Measurements from ENCODE around the gene POU3F1.
A peak's percentile ranks its signal among the peaks of the same experiment; 100 is the strongest.

Gene POU3F1

DNA sequence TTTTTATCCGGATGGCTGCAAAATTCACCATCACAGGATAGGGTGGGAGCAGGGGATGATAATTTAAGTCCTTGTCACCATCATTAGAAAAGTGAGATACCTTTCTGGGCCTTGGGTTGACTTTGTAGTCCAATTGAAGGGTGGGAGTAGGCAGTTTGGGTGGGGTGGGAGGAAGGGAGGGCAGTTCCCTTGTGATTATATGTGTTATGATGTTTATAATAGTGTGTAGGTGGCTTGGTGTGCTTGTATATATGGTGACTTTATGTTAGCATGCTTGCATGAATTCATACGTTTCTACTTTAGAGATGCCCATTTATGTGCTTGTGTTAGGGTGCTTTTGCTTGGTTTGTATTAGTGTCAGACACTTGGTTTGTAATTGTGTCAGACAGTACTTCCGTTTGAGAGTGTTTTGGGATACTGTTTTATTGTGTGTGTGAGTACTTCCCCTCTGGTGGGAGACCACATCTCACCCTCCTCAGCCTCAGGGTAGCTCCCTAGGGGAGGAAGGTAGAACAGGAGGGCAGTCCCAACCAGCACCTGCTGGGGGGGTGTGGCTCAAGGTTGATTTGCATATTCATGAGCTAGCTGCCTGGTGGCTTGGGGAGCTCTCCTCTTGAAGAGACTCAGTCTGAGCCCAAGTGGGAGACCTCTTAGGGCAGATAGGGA lies 6.3 kb upstream of the POU3F1 start:
- Mint-ChIP-seq H3K4me3 (no peak overlapping the region), H3K27me3 (peaks cover 10% of the 10 kb centered on the region), H3K36me3 (ENCODE audit: insufficient read depth) (peaks cover 6% of the 10 kb centered on the region), H3K9me3 (no peaks in the 10 kb centered on the region), H3K27ac (ENCODE audit: low read depth) (peak overlapping the region; percentile 78), H3K4me1 (peaks cover 21% of the 10 kb centered on the region)
- DNase-seq (ENCODE audit: low spot score in 2 of 2) (peak in 1 of 2 donors; percentile 20), ATAC-seq (replicated peaks; ENCODE audit: extremely low read depth, poor library complexity, severe bottlenecking) (peak; percentile 88)

DNA sequence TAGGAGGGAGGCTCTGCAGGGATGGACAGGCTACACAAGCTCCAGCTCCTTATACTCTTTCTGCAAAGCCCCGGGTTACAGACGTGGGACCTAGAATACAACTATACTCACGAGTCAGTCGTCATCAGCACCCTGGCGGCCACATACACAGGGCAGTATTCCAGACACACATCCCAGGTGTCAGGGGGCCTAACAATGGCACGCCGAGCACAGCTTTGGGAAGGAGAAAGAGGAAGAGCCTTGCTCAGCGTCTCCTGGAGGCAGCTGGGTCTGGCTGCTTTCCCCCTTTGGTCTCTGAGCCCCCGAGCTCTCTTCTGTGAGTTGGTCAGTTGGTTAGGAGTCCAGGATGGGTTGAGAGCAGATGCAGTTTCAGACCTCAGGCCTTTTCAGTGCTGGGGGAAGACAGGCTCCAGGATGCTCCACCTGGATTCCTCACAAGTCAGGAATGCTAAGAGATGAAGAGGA lies 4.5 kb upstream of the POU3F1 start:
- ATAC-seq (replicated peaks; ENCODE audit: extremely low read depth, poor library complexity, severe bottlenecking), result no peak
- Mint-ChIP-seq H3K9me3 (no peaks in the 10 kb centered on the region), H3K36me3 (ENCODE audit: insufficient read depth) (peaks cover 9% of the 10 kb centered on the region), H3K4me3 (no peak overlapping the region), H3K27ac (ENCODE audit: low read depth) (no peak overlapping the region), H3K27me3 (peaks cover 10% of the 10 kb centered on the region), H3K4me1 (peaks cover 21% of the 10 kb centered on the region)
- DNase-seq (ENCODE audit: low spot score in 2 of 2), result no peak

DNA sequence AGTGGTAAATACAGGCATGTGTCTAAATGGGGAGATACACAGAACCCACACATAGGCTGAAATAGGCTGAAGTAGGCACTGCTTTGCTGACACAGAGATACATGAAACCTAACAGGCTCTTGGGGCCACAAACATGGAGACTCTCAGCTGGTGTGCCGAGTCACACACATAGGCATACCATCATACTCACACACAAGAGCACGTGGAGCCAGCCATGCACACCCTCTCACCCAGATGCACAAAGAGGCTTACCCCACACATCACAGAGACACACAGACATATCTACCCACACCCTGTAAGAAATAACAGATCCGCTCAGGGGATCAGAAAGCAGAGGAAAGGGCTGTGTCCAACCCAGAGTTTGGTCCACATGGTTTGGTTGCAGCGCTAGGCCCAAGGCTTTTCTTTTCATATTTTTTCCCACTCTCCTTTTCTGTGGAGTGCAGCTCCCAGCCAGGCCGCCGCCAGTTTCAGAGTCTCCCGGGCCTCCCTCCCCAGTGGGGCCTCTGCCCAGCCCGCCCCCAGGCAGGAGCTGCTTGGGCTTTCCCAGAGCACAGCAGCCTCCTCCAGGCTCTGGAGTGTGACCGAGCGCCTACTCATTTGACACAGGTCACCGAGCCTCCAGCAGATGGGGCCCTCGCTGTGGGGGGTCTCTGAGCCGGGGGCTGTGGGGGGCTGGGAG lies 3.9 kb upstream of the POU3F1 start:
- Mint-ChIP-seq H3K36me3 (ENCODE audit: insufficient read depth) (peaks cover 9% of the 10 kb centered on the region), H3K27me3 (peaks cover 5% of the 10 kb centered on the region), H3K27ac (ENCODE audit: low read depth) (no peak overlapping the region), H3K4me3 (no peak overlapping the region), H3K4me1 (peaks cover 21% of the 10 kb centered on the region), H3K9me3 (no peaks in the 10 kb centered on the region)
- no peak for ATAC-seq (replicated peaks; ENCODE audit: extremely low read depth, poor library complexity, severe bottlenecking)
- no peak for DNase-seq (ENCODE audit: low spot score in 2 of 2)

DNA sequence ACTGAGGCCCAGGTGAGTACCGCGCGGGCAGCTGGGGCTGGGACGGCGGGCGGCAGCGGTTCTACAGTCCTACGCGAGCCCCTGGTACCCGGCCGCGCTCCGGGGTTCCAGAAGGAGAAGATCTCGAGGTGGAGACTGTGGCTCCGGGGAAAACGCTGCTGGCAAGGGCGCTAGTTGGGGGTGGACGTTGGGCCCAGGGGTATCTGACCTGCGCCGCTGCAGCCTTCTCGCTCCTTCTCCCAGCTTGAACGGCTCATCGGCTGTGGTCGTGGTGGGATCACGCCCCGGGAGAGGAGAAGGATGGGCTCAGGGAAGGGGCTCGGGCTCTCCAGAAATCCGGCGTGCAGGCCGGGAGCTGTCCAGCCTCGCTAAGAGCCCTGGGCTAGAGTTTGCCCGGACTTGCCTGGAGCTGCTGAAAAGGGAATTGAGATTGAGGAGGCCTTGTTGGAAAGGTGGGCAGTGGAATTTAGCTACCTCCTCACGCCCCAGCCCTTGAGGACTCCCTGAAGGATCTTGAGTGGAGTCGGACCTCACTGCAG lies 1.1 kb upstream of the POU3F1 start:
- ATAC-seq (replicated peaks; ENCODE audit: extremely low read depth, poor library complexity, severe bottlenecking) (no peak), DNase-seq (ENCODE audit: low spot score in 2 of 2) (no peak)
- peaks cover 24% of the 10 kb centered on the region for H3K27me3 Mint-ChIP-seq
- no peaks in the 10 kb centered on the region for H3K9me3 Mint-ChIP-seq
- H3K36me3 Mint-ChIP-seq (ENCODE audit: insufficient read depth), result peaks cover 8% of the 10 kb centered on the region
- peak overlapping the region; percentile 76 for H3K4me3 Mint-ChIP-seq
- H3K27ac Mint-ChIP-seq (ENCODE audit: low read depth), result peak overlapping the region; percentile 19
- peaks cover 19% of the 10 kb centered on the region for H3K4me1 Mint-ChIP-seq

DNA sequence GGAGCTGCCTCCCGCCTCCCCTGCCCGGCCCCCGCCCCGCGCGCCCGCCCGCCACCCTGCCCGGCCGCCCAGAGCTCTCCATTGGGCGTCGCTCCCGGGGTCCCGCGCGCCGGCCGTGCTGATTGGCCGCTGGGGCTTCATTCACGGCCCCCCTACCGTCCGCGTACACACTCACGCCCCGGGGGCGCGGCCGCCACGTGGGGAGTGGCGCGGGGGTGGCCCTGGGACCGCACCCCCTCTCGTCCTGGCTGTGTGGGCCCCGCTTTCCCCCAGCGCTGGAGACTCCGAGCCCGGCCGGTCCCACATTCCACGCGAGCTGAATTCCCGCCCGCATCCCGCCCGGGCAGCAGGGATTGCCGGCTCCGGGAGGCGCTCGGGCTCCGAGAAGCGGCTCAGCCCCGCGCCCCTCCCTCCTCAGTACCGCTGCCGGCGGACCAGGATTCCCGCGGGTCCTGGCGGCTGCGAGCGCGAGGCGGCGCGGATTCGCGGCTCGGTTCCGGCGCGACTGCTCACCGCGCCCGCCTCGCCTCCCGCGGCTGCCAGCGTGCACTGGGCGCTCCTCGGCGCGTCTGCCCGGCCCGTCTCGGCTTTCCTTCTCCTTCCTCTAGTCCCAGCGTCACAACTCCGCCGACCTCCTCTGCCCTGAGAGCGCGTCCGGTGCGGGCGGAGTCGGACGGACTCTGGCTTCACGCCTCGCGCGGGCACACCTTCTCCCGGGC lies 450 bp upstream of the POU3F1 start:
- H3K4me1 Mint-ChIP-seq, result peaks cover 13% of the 10 kb centered on the region
- H3K4me3 Mint-ChIP-seq, result peak overlapping the region; percentile 76
- DNase-seq (ENCODE audit: low spot score in 2 of 2) (peak; percentile 34 to 42), ATAC-seq (replicated peaks; ENCODE audit: extremely low read depth, poor library complexity, severe bottlenecking) (peak; percentile 87)
- H3K27ac Mint-ChIP-seq (ENCODE audit: low read depth), result peak overlapping the region; percentile 19
- peaks cover 30% of the 10 kb centered on the region for H3K27me3 Mint-ChIP-seq
- H3K9me3 Mint-ChIP-seq, result no peaks in the 10 kb centered on the region
- peaks cover 8% of the 10 kb centered on the region for H3K36me3 Mint-ChIP-seq (ENCODE audit: insufficient read depth)

DNA sequence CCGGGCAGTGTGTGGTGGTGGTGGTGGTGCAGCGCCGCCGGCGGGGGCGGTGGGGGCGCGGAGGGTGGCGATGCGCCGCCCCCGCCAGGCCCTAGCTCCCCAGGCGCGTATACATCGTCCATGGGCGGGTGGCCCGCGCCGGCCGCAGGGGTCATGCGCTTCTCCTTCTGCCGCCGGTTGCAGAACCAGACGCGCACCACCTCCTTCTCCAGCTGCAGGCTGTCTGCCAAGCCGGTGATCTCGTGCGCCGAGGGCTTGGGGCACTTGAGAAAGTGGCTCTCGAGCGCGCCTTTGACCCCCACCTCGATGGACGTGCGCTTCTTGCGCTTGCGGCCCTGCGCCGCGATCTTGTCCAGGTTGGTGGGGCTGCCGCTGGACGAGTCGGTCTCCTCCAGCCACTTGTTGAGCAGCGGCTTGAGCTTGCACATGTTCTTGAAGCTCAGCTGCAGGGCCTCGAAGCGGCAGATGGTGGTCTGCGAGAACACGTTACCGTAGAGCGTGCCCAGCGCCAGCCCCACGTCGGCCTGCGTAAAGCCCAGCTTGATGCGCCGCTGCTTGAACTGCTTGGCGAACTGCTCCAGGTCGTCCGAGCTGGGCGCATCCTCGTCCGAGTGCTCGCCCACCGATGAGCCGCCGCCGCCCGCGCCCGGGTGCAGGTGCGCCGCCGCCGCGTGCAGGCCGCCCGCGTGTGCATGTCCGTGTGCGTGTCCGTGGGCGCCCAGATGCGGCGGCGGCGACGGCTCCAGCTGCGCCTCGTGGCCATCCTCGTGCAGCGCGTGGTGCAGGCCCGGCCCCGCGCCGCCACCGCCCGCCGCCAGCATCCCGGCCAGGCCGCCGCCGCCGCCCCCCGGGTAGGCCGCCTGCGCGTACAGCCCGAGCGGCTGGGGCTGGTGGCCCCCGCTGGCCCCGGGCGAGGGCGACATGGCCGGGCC lies 926 bp downstream of the POU3F1 start:
- no peaks in the 10 kb centered on the region for H3K9me3 Mint-ChIP-seq
- peaks cover 8% of the 10 kb centered on the region for H3K36me3 Mint-ChIP-seq (ENCODE audit: insufficient read depth)
- H3K4me1 Mint-ChIP-seq, result peaks cover 10% of the 10 kb centered on the region
- no peak overlapping the region for H3K27ac Mint-ChIP-seq (ENCODE audit: low read depth)
- DNase-seq (ENCODE audit: low spot score in 2 of 2), result no peak
- peaks cover 40% of the 10 kb centered on the region for H3K27me3 Mint-ChIP-seq
- H3K4me3 Mint-ChIP-seq, result peak overlapping the region; percentile 11
- no peak for ATAC-seq (replicated peaks; ENCODE audit: extremely low read depth, poor library complexity, severe bottlenecking)

DNA sequence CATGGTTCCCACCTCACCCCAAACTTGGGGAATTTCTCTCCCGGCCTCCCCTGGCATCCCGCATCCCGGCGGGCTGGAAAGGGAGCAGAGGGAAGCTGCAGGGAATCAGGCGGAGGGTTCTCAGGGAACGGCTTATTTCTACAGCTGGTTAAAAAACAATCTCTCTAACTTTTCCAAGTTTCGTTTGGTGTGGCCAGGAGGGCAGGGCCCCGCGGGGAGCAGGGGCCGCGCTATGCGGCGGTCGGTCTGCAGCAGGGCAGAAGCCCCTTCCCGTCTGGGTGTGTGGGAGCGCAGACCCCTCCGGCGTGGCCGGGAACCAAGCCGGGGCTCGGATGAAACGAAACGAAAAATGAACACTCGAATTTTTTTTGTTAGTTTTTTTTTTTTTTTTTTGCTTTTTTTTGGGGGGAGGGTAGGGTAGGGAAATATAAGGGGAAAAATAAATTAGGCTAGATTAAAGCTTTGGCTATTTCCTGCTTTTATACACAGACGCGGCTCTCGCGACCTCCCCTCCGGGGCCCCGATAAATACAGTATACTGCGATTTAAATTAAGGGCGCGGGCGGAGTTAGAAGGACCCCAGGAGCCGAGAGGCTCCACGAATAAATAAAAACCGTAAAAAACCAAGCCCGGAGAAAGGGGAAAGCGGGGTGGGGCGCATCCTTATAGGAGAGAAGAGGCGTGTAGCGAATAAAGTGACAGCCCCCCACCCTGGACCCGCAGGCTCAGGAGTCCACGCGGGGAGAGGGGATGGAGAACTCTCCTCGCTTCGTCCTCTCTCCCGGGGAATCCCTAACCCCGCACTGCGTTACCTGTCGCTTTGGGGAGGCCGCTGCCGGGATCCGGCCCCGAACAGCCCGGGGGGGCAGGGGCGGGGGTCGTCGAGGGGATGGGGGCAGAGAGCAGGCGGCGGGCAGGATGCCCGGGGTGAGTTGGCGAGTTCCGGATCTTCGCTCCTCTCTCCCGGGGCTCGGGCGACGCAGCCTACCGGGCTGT lies 2.1 kb downstream of the POU3F1 start:
- Mint-ChIP-seq H3K4me1 (peaks cover 10% of the 10 kb centered on the region), H3K9me3 (no peaks in the 10 kb centered on the region), H3K27ac (ENCODE audit: low read depth) (no peak overlapping the region), H3K27me3 (peaks cover 40% of the 10 kb centered on the region), H3K36me3 (ENCODE audit: insufficient read depth) (peaks cover 6% of the 10 kb centered on the region), H3K4me3 (peak overlapping the region; percentile 81)
- ATAC-seq (replicated peaks; ENCODE audit: extremely low read depth, poor library complexity, severe bottlenecking) (no peak), DNase-seq (ENCODE audit: low spot score in 2 of 2) (no peak)

DNA sequence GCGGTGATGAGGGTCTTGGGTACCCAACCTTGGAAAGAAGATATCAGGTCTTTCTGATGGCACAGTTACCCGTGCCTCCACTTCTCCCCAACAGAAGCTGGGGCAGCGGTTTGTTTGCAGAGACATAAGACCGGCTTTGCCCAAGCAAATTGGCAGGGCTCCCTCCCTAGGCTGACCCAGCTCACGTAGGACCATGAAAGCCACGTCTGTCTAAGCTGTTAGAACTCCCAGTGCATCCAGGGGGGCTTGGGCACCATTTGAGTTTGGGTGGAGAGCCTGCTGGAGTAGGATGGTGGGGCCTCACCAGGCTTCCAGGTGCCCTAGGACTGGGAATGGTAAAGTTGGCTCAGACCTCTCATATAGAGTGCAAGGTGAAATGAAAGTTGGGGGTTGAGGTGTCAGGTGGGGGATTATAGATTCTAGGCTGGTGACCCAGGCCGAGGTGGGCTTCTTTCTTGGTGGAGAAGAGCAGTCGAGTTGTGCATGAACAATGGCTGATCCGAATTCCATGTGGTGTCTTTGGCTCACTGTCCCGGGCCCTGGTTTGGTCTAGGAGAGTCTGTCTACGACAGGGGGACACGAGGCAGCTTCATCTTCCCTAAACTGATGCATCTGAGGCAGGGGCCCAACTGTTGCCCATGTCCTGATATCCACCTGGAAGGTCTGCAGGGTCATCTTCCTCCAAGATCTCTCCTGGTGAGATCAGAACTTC lies 3.4 kb downstream of the POU3F1 start:
- Mint-ChIP-seq H3K4me3 (peak overlapping the region; percentile 26), H3K27me3 (peaks cover 40% of the 10 kb centered on the region), H3K36me3 (ENCODE audit: insufficient read depth) (peaks cover 6% of the 10 kb centered on the region), H3K9me3 (no peaks in the 10 kb centered on the region), H3K4me1 (peaks cover 10% of the 10 kb centered on the region), H3K27ac (ENCODE audit: low read depth) (no peak overlapping the region)
- ATAC-seq (replicated peaks; ENCODE audit: extremely low read depth, poor library complexity, severe bottlenecking) (no peak), DNase-seq (ENCODE audit: low spot score in 2 of 2) (no peak)

DNA sequence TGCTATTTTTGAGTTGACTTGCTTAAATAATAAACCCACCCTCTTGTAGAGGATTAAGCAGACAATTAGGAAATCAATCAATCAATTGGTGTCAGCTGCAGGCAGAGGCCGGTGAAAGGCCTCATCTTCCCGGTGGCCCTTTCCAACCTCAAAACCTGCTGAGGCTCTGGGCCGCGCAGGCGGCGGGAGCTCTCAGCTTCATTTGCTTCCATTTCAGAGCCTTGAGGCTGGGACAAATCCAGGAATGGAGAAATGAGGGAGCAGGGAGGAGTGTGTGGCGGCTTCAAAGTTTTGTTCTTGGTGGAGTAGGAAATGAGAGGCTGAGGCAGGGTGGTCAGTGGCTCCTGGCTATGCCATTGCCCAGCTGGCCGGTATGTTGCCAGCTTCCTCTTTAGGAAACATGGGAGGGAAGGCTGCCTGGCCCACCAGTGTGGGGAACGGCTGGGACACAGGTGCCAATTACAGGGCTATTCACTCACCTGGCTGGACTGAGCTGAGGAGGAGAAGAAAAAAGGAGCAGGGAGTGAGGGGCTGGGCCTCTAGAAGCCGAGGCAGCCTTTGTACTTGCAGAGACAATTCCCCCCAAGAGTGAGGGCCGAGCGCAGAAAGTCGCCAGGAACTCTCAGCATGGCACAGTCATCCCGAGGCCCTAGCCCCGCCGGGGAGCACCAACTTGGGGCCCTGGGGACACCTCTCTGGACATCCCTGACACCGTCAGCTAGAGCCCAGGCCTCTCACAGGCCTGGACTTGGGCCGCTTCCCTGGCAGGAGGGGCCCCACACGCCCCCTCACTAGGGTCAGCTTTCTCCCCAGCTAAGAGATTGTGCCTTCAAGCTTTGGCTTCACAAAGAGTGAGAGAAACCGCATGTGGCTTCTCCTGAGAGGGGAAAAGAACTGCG lies 4.4 kb downstream of the POU3F1 start:
- Mint-ChIP-seq H3K4me3 (no peak overlapping the region), H3K36me3 (ENCODE audit: insufficient read depth) (peaks cover 3% of the 10 kb centered on the region), H3K9me3 (no peaks in the 10 kb centered on the region), H3K4me1 (peaks cover 10% of the 10 kb centered on the region), H3K27me3 (peaks cover 40% of the 10 kb centered on the region), H3K27ac (ENCODE audit: low read depth) (no peak overlapping the region)
- no peak for ATAC-seq (replicated peaks; ENCODE audit: extremely low read depth, poor library complexity, severe bottlenecking)
- DNase-seq (ENCODE audit: low spot score in 2 of 2), result no peak
